Limb (tissue), 2 donors: ENCODE measurements around the gene COPS8.

Experiments used
- DNase-seq, 2 donors: peaks; one replicate each; pipeline ENCODE4 v3.0.0-alpha.2; 2016; ENCODE audit errors: extremely low spot score in 2 of 2

Gene COPS8

DNA sequence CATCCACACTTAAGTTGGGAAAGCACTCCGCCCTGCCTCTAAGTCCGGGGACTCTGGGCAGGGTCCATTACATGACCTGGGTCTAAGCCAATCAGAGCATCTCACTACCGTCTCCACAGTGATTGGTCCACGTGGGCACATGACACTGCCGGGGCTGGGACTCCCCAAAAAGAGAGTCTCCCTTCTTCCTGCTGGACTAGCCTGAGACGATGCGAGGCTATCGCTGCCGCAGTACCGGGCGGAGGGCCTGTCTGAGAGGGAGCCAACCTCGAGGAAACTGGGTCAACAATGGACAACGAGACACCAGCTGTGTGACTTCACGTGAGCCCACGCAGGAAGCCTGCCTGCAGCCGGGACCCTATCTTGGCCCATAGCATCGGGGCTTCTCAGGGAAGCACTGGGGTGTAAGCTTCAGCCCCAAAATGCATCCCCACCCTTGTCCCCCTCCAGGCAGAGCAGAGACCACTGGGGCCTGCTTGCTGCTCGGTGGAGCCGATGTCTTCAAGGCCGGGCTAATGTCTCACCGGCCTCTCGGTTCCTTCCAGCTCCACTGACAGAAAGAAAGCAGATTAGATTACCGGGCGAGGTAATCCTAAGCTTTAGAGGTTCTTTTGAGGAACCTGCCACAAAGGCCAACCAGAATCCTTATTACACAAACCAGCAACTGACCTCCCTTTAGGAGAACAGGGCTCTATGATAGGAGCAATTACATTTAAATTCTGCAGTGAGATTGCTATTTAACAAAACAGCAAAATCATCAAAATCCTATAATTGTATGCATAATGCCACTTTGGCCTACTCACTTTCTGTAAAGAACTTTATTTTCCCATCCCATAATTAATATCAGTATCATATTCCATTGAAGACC is 21.3 kb upstream of the COPS8 start:
- no peak for DNase-seq

DNA sequence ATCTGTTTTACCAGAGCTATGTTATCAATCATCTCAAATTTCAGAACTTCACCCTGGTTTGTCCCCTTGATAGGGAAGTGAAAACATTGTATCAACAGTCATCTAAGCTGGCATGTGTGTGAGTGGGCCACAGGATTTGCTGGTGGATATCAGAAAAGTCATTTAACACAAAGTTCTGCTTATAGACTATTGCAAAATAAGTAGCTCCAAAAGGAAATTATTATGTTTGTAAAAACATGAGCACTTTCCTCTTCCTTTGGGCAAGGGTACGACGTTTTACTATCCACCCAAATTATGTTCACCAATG is 20.7 kb upstream of the COPS8 start:
- no peak for DNase-seq

DNA sequence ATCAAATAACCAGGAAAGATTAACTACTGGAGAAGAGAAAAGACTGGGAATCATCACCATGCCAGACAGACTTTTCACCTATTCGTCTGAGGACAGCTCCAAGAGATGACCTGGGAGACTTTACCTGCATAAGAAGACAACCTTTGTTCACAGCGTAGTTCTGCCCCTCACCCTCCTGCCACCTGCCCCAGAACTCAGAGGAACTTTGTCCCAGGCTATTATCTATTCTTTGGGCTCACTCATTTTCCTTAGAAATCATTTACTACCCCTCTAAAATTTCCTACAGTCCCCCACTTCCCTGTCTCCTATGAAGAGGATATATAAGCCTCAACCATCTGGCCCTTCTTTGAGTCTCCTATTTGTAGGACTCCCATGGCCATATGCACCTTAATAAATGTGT is 19.3 kb upstream of the COPS8 start:
- no peak for DNase-seq

DNA sequence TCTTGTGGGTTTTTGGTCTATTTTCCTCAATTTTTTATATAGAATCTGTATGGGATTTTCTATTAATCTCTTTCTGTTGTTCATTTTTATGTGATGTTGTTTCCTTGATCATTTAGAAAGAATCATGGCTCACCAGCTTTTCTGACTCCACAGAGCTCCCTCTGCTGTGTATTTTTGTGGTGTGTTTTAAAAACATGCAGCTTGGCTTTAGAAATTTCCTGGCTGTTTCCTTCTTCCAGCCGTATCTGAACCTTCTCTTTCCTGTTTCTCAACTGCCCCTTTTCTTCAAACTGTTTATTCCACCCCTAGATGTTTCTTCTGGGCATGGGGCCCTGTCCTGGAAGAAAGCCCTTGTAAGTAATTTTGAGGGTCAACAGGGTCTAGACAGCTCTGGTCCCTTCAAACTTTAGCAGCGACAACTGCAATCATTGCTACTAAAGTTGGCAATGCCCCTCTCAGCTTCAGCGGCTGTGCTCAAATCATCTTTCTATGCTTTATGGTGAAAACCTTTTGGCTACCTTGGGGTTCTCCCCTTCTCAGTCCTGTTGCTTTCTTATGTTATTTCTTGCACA is 17.6 kb upstream of the COPS8 start:
- DNase-seq, result no peak

DNA sequence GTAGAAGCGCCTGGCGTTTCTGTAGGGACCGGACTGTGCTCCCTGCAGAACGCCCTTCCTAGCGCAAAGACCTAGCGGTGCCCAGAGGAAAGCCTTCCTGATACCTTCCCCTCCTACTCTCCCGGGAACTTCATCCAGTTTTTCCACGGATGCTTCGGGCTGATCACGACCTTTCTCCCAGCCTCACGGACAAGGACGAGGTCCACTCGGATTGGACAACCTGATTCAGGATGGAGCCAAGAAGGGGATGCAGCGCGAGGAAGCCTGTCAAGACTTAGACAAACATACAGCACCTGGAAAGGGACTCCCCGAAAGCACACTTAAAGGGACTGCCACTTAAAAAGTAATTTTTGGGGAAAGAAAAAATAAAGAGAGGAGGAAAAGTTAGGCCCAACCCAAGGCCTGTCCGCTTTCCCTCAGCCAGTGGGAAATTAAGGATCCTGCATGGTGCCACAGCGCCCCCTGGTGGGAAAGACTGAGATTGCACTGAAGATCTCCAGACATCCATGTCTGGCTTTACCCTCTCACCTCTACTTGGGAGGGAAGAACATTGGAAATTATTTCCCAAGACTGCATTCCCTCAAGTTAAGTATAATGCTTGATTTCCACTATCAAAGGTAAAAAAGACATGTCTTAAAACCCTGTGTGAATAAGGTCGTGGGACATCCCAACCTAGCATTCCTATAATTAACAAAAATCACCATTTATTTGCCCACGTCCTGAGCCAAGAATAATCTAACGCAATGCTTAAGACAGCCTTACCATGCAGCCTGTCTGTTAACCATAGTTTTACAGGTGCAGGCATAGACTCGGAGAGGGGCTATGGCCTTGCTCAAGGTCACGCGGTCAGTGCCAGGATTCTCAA is 13.4 kb upstream of the COPS8 start:
- peak; percentile 54 to 88 for DNase-seq

DNA sequence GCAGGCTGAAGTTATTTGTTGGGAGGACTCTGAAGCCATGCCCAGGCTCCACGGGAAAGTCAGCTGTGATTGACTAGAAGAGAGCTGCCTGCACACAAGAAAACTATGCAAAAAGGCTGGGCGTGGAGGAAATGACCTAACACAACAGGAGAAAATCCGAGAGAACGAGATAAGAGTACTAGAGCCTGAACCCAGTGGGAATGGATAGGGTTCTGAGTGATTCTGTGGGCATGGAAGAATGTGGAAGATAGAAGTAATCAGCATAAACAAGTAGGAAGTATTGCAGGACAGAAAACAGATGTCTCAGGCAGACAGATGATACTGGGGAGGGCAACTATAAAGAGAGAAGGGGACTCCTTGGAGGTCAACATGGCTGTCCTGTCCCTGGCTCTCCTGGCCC is 12.1 kb upstream of the COPS8 start:
- no peak for DNase-seq

DNA sequence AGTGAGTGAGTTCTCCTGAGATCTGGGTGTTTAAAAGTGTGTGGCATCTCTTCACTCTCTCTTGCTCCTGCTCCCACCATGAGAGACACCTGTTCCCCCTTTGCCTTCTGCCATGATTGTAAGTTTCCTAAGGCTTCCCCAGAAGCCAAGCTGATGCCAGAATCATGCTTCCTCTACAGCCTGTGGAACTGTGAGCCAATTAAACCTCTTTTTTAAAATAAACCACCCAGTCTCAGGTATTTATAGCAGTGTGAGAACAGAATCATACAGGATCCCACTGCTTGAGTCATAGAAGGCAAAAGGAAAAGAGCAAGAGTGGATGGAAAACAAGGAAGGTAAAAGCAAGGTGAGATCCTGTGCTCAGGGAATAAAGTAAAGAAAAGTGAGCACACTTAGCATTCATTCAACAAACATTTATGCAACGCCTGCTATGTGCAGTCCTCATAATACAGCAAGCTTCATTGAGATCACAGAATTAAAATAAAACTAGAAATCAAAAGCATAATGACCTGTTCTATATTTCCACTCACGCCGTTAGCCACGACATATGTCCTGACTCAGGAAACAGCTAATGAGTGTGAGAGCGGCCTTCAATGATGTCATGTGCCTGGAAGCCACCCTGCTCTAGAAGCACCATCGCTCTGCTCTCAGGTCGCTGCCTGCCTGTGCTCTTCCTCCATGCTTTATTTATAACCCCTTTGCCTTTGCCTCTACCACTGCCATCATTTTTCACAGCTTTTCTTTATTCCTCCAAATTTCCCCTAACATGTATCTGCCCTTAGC is 11.3 kb upstream of the COPS8 start:
- DNase-seq, result no peak

DNA sequence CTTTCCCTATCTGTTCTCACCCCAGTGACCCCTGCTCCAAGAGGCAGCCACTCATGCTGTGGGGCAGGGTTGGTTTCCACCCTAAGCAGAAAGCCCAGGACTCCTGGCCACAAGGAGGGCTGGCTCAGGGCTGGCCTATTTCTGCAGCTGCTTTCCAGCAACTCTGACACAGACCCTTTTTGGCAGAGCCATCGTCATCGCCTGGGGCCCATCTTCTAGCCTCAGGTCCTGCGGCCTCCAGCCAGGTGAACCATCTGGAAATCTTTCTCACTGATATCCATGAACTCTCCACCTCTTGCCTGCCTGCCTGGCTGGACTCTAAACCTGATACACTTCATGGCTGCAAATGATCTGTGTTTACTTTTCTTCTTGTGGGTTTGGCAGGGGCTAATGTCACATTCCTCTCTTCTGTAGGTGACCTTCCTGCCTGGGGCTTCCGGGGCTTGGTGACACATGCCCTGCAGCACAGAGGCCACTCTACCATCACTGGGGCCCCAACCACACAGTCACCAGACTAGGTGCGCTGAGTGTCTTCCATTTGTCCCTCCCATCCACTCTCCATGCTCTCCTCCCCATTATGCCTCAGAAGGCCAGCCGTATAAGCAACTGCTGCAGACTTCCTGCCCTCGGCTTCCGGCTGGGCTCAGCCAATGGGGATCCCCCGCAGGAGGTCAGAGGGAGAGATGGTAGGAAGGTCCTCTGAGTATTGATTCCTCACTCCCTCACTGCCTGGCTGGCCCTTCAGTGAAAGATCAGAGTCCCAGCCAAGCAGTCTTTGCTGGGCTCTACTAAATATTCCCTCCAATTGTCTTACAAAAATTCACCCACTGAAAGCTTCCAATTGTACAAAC is 9.7 kb upstream of the COPS8 start:
- no peak for DNase-seq

DNA sequence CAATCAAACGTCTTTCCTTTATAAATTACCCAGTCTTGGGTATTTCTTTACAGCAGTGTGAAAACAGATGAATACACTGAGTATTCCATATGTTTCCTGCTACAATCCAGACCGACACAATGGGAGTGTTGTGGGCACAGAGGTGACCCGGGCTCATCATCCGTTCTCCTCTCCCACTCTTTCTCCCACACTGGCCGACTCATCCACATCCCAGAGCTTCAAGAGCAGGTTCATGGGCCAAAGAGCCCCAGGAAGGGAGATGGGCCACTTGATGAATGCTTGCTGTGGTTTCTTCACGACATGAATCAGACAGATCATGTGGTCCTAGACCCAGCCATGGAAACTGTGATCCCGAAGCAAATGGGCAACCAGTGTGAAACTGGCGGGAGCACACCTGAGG is 4.1 kb upstream of the COPS8 start:
- no peak for DNase-seq

DNA sequence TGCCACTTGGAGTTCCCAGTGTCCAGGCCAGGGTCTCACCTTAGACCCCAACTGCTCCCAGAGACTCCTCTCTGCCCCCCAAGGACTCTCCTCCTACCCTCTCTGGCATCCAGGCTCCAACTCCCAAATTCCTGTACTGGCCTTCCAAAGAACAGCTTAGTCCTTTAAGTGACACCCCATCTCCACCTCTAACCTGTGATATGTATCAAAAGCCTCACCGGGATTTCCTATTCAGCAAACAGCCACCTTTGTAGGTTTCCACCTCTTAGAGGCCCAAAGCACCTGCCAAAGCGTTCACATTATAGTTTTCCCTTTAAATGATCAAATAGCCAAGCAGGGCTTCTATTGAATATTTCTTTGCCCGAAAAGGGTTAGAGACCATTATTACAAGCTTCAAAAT is 2.7 kb upstream of the COPS8 start:
- no peak for DNase-seq

DNA sequence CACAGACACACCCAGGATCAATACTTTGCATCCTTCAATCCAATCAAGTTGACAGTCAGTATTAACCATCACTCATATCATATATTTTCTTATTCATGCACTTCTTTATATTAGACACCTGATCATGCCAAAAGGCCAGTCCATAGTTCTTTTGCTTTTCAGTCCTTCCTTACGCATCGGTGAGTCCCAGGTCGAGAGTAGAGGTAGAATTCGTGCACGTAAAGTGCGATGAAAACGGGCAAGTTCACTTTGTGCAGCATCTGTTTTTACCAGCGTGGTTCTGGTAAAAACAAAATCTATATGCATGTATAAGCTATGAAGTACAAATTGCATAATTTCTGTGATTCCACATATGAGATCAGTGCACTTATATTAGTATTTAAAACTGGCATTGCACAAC is 1.2 kb upstream of the COPS8 start:
- DNase-seq, result no peak

DNA sequence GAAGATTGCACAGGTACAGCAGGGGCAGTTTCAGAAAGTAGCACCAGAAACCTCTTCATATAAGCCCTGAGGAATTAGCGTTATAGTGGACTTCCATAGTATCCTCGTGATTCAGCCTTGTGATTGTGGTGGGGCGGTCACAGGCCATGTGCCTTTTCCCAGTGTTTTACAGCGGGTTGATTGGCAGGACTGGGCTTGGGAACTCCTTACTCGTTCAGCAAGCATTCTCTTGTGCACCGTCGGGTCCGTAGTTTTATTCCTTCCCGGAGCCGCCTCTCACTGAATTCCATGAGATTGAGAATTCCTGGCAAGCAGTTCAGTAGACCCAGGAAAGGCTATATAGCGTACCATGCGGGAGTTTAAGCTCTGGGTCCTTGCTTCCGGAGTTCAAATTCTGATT is 5.2 kb downstream of the COPS8 start:
- no peak for DNase-seq

DNA sequence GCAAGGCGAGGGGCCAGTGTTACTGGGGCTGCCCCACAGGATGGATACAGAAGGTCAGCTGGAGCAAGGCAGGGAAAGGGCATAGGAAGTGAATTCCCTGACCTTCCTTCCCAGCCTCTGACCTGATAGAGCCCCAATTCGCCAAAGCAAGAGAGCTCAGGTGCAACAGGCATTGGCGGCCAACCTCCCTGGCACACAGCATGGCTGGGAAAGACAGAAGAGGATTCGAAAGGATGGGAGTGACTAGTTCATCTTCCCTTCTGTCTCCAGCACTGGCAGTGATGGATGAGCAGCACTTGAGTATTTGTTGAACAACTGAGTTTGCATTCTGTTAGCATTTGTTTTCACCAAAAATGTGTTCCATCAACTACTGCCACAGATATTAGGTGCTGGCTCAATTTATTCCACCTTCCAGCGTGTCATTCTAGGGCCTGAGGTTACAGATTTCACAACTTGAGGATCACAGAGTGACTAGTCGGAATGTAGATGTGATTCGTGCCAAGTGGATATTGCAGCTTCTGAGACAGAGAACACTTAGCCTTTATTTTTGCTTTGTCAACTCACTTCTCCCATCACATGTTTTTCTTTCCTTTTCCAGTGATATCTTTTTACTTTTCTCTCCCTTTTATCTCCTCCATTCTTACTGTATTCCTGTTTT is 6.2 kb downstream of the COPS8 start:
- DNase-seq, result no peak

DNA sequence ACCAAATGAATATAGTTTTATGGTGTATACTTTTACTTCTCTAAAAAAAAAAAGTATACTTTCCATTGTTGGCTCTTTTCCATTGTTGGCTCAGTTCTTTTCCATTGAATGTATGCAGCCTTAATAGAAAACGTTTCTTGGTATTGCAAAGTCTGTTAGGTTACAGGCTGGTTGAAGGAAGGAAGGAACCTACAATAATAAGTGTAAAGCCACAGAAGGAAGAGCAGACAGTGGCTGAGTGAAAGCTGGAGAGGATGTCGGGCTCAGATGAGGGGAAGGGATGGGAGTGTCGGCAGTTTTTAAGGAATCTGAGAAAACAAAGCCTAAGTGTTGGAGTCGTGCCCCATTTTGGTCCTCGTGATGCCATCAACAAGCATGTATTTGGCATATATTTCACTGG is 6.8 kb downstream of the COPS8 start:
- no peak for DNase-seq

DNA sequence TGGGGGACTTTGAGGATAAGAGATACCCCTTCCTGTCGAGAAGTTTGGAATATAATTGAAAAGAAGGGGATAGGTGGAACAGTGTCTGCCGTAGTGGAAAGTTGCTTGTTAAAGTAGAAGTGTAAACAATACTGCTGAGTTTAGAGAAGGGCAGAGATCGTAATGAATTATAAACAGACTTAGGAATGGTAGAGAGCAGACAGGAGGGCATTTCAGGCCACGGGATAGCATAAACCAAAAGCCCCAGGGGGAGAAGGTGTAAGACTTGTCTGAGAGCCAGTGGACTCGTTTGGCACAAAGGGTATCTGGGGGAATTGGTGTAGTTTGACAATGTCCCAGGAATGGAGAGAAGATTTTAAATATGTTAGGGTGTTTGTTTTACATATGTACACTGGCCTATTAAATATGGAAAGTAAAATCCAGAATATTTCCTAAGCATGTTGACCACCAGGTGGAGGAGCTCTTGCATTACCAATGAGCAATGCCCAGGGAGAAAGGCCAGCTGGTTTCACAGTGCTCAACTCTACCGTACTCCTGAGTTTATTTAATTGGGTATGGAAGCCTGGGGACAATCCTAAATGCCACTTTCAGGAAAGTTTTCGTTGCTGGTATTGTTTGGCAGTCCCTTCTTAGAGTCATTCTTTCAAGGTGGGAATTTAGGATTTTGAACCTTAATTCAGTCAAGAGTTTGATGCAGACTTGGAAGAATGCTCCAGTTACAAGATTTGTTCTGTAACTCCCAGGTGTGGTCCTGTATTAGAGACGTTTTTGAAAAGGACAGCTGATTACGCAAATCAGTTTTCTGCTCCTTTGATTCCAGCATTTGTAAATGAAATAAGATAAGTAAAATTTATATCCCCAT is 7.5 kb downstream of the COPS8 start:
- peak in 1 of 2 donors; percentile 73 for DNase-seq

DNA sequence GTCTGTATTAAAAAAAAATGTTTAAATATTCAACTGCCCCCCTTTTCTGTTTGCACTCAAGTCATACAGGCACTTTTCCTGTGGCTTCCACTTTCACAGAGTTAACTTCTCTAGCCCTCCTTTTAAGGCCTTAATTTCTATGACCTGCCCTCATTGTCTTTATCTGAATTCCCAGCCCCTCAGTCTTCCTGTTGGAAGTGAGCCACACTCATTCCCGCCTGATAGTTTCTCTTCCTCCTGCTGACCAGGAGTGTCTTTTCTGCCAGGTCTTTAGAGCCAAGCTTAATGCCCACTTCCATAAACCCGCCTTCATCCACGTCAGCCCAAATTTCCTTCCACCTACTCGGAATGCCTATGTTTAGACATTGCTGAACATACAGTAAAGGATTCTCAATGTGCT is 10.5 kb downstream of the COPS8 start:
- no peak for DNase-seq

DNA sequence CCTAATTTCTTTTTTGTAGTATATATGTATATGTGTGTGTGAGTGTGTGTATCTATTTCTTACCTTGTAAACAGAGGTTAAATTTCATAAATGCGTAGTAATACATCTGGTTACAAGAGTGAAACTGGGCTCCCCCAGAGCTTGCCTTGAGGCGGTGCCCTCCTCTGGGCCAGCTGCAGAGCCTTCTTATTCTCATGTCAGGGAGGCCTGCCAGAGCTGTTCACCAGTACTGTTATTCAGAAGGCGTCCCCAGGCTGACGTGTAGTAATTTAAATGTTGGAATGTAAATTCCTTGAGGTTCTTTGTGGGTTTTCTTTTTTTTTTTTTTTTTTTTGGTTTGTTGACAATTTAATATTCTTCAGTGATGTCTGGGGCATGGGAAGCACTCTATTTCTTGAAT is 11.2 kb downstream of the COPS8 start:
- no peak for DNase-seq

DNA sequence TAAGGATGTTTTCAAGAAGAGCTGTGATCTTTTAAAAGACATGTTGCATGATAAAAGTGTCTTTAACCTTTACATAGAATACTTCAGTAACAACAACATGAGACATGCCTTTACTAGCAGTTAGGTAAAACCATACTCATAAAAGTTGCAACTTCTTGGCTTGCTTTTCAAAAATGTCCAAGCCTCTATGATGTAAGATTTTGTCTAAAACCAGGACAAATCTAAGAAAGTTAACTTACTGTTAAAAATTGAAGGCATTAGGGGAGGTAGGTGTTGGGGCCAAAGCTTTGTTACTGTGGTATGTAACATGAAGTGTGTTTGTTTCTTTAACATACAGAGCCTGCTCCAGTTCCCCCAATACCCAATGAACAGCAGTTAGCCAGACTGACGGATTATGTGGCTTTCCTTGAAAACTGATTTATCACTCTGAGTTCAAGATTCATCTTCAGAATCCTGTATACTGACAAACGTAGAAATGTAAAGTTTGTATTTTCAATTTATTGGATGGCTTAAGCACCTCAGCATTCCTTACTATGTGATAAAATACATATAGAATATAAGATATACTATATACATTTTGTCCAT is 11.7 kb downstream of the COPS8 start:
- no peak for DNase-seq
